Measurements from ENCODE around the gene FAM3B.
A peak's percentile ranks its signal among the peaks of the same experiment; 100 is the strongest.

FAM3B gene

DNA sequence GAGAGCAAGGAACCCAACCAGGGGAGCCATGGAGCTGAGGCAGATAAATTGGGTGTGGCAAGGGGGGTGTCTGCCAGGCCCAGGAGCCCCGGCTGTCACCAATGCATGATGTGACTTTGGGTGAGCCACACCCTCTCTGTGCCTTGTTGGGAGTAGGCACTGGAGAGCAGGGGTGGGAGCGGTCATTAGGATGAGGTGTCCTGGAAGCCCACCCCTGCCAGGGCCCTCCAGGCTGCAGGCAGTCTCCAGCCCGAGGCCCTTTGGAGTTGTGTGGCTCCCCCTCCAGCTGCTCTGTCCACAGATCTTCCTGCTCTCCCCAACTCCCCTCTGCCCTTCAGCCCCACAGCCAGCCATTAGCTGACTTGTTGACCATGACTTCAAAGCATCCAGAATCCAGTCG, 56.7 kb downstream of the FAM3B start:
- Histone ChIP-seq H3K9me2 (ENCODE audit: low read depth, low read length) (no peaks in the 10 kb centered on the region), H3K27me3 (ENCODE audit: insufficient read depth, low read length) (no peaks in the 10 kb centered on the region), H3K4me1 (ENCODE audit: insufficient read depth, low read length, severe bottlenecking) (peaks cover 42% of the 10 kb centered on the region), H3K9me3 (ENCODE audit: low read length) (no peaks in the 10 kb centered on the region), H3F3A (ENCODE audit: insufficient read depth, low read length) (no peaks in the 10 kb centered on the region), H4K20me1 (ENCODE audit: insufficient read depth, low read length) (no peaks in the 10 kb centered on the region), H3K9ac (ENCODE audit: low read length) (no peak overlapping the region; the same call in 1 of the 2 replicates), H3K4me2 (ENCODE audit: low read length) (peak overlapping the region; percentile 87; the same call in 1 of the 2 replicates), H3K36me3 (ENCODE audit: insufficient read depth, low read length) (peaks cover 55% of the 10 kb centered on the region), H2AFZ (ENCODE audit: low read length) (no peak overlapping the region), H3K4me3 (ENCODE audit: low read depth, low read length, poor library complexity, severe bottlenecking) (peak overlapping the region; percentile 81), H3K79me2 (ENCODE audit: insufficient read depth, low read length) (peaks cover 31% of the 10 kb centered on the region), H3K27ac (ENCODE audit: low read depth, low read length, poor library complexity, severe bottlenecking) (no peak overlapping the region)
- TF ChIP-seq, protein P1, sequence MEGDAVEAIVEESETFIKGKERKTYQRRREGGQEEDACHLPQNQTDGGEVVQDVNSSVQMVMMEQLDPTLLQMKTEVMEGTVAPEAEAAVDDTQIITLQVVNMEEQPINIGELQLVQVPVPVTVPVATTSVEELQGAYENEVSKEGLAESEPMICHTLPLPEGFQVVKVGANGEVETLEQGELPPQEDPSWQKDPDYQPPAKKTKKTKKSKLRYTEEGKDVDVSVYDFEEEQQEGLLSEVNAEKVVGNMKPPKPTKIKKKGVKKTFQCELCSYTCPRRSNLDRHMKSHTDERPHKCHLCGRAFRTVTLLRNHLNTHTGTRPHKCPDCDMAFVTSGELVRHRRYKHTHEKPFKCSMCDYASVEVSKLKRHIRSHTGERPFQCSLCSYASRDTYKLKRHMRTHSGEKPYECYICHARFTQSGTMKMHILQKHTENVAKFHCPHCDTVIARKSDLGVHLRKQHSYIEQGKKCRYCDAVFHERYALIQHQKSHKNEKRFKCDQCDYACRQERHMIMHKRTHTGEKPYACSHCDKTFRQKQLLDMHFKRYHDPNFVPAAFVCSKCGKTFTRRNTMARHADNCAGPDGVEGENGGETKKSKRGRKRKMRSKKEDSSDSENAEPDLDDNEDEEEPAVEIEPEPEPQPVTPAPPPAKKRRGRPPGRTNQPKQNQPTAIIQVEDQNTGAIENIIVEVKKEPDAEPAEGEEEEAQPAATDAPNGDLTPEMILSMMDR (IDR thresholded peaks at IDR 0.05; ENCODE audit: low read length), result no peak
- TF ChIP-seq EZH2 (IDR thresholded peaks at IDR 0.05; ENCODE audit: borderline replicate concordance, low read length), result no peak

DNA sequence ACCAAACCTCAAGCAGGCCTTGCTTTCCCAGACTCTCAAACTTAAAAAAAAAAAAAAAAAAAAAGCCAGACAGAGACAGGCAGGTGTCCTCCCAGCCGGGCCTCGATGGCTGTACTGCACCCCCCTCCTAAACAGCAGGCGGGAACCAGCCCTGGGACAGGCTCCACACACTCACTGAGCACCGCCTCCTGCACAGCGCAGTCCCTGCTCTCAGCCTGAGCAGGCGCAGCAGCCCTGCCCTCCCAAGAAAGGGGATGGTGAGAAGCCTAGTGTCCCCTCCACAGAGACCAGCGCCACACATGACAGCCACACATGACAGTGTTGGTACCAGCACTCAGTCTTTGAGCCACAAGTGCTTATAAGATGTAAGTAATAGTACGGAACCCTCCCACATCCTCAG, 57.2 kb downstream of the FAM3B start:
- Histone ChIP-seq H3K36me3 (ENCODE audit: insufficient read depth, low read length) (peaks cover 59% of the 10 kb centered on the region), H3K9me2 (ENCODE audit: low read depth, low read length) (no peaks in the 10 kb centered on the region), H3K4me2 (ENCODE audit: low read length) (no peak overlapping the region; the same call in 1 of the 2 replicates), H3K9ac (ENCODE audit: low read length) (no peak overlapping the region), H3K27ac (ENCODE audit: low read depth, low read length, poor library complexity, severe bottlenecking) (no peak overlapping the region), H3K4me1 (ENCODE audit: insufficient read depth, low read length, severe bottlenecking) (peaks cover 37% of the 10 kb centered on the region), H4K20me1 (ENCODE audit: insufficient read depth, low read length) (no peaks in the 10 kb centered on the region), H3K9me3 (ENCODE audit: low read length) (no peaks in the 10 kb centered on the region), H3K27me3 (ENCODE audit: insufficient read depth, low read length) (no peaks in the 10 kb centered on the region), H2AFZ (ENCODE audit: low read length) (no peak overlapping the region), H3F3A (ENCODE audit: insufficient read depth, low read length) (no peaks in the 10 kb centered on the region), H3K4me3 (ENCODE audit: low read depth, low read length, poor library complexity, severe bottlenecking) (no peak overlapping the region), H3K79me2 (ENCODE audit: insufficient read depth, low read length) (peaks cover 31% of the 10 kb centered on the region)
- TF ChIP-seq EZH2 (IDR thresholded peaks at IDR 0.05; ENCODE audit: borderline replicate concordance, low read length), result no peak
- TF ChIP-seq, protein P1 (IDR thresholded peaks at IDR 0.05; ENCODE audit: low read length), result no peak

DNA sequence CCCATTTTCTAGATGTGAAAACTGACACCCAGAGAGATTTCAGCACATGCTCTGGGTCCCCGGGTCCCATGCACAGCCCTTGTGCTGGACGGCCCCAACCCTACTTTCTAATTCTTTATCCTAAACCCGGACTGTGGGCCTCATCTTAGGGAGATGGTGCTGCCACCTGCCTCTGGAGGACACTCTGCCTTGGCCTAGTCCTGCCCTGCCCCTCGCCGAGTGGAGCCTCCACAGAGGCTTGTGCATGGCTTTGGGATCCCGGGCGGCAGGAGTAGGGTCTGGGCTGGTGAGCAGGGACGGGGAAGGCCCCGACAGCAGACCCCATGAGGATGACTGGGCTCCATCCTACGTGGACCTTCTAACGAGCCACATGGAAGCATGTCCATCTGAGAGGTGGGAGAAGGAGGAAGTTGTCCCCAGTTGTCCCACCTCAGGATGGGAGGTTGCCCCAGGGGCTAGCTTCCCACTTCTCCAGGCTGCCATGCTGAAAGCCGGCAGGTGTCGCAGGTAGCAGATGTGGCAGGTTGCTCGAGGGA, 57.6 kb downstream of the FAM3B start:
- Histone ChIP-seq H3K9me3 (ENCODE audit: low read length) (no peaks in the 10 kb centered on the region), H3K79me2 (ENCODE audit: insufficient read depth, low read length) (peaks cover 31% of the 10 kb centered on the region), H3K9me2 (ENCODE audit: low read depth, low read length) (no peaks in the 10 kb centered on the region), H3K36me3 (ENCODE audit: insufficient read depth, low read length) (peaks cover 64% of the 10 kb centered on the region), H3K27ac (ENCODE audit: low read depth, low read length, poor library complexity, severe bottlenecking) (no peak overlapping the region), H2AFZ (ENCODE audit: low read length) (no peak overlapping the region), H3K4me1 (ENCODE audit: insufficient read depth, low read length, severe bottlenecking) (peaks cover 32% of the 10 kb centered on the region), H4K20me1 (ENCODE audit: insufficient read depth, low read length) (no peaks in the 10 kb centered on the region), H3K4me2 (ENCODE audit: low read length) (no peak overlapping the region), H3K4me3 (ENCODE audit: low read depth, low read length, poor library complexity, severe bottlenecking) (no peak overlapping the region), H3K9ac (ENCODE audit: low read length) (no peak overlapping the region), H3K27me3 (ENCODE audit: insufficient read depth, low read length) (no peaks in the 10 kb centered on the region), H3F3A (ENCODE audit: insufficient read depth, low read length) (no peaks in the 10 kb centered on the region)
- TF ChIP-seq, protein P1 (IDR thresholded peaks at IDR 0.05; ENCODE audit: low read length), result no peak
- TF ChIP-seq EZH2 (IDR thresholded peaks at IDR 0.05; ENCODE audit: borderline replicate concordance, low read length), result no peak

All from OCI-LY1 (cell line).